Measurements from ENCODE around the gene TBC1D9B.

The TBC1D9B gene

GRCh38 chr5:179906795-179907555 lies 722 bp downstream of the TBC1D9B start:
- DNase-seq (ENCODE audit: low read depth in 2 of 2) = no peak

- DNase-seq (ENCODE audit: low read depth in 2 of 2) = no peak
Observed at GRCh38 chr5:179906294-179906794, 1.4 kb downstream of the TBC1D9B start.

- no peak for DNase-seq (ENCODE audit: low read depth in 2 of 2)
Observed at GRCh38 chr5:179905161-179905560, 2.5 kb downstream of the TBC1D9B start.

- DNase-seq (ENCODE audit: low read depth in 2 of 2) = no peak
Observed at GRCh38 chr5:179904463-179905160, 3.1 kb downstream of the TBC1D9B start.

GRCh38 chr5:179902763-179903158 lies 4.9 kb downstream of the TBC1D9B start:
- DNase-seq (ENCODE audit: low read depth in 2 of 2) = no peak

- no peak for DNase-seq (ENCODE audit: low read depth in 2 of 2)
Observed at GRCh38 chr5:179901915-179902762, 5.6 kb downstream of the TBC1D9B start.

- no peak for DNase-seq (ENCODE audit: low read depth in 2 of 2)
Observed at GRCh38 chr5:179901462-179901861, 6.2 kb downstream of the TBC1D9B start.

- DNase-seq (ENCODE audit: low read depth in 2 of 2) = no peak
Observed at GRCh38 chr5:179900711-179901110, 7.0 kb downstream of the TBC1D9B start.

GRCh38 chr5:179900206-179900605 lies 7.5 kb downstream of the TBC1D9B start:
- no peak for DNase-seq (ENCODE audit: low read depth in 2 of 2)

- no peak for DNase-seq (ENCODE audit: low read depth in 2 of 2)
Observed at GRCh38 chr5:179895861-179896260, 11.8 kb downstream of the TBC1D9B start.

GRCh38 chr5:179893958-179894895 lies 13.5 kb downstream of the TBC1D9B start:
- DNase-seq (ENCODE audit: low read depth in 2 of 2) = no peak

- no peak for DNase-seq (ENCODE audit: low read depth in 2 of 2)
Observed at GRCh38 chr5:179893076-179893957, 14.4 kb downstream of the TBC1D9B start.

- no peak for DNase-seq (ENCODE audit: low read depth in 2 of 2)
Observed at GRCh38 chr5:179892255-179892654, 15.4 kb downstream of the TBC1D9B start.

- no peak for DNase-seq (ENCODE audit: low read depth in 2 of 2)
Observed at GRCh38 chr5:179890751-179891682, 16.7 kb downstream of the TBC1D9B start.

GRCh38 chr5:179889885-179890284 lies 17.8 kb downstream of the TBC1D9B start:
- no peak for DNase-seq (ENCODE audit: low read depth in 2 of 2)

- no peak for DNase-seq (ENCODE audit: low read depth in 2 of 2)
Observed at GRCh38 chr5:179887802-179888201, 19.9 kb downstream of the TBC1D9B start.

- no peak for DNase-seq (ENCODE audit: low read depth in 2 of 2)
Observed at GRCh38 chr5:179887095-179887494, 20.6 kb downstream of the TBC1D9B start.

- DNase-seq (ENCODE audit: low read depth in 2 of 2) = no peak
Observed at GRCh38 chr5:179886190-179886911, 21.3 kb downstream of the TBC1D9B start.

Data from activated CD8-positive, alpha-beta memory T cell treated with anti-CD3 and anti-CD28 coated beads for 4 hours (primary cell).